HS-27A (cell line): Measurements from ENCODE around the gene HS3ST3B1.

Experiments used
- DNase-seq: peaks from one replicate; pipeline ENCODE4 v3.0.0-alpha.2; 2012; ENCODE audit warnings: low read depth, missing footprints

The HS3ST3B1 gene

DNA sequence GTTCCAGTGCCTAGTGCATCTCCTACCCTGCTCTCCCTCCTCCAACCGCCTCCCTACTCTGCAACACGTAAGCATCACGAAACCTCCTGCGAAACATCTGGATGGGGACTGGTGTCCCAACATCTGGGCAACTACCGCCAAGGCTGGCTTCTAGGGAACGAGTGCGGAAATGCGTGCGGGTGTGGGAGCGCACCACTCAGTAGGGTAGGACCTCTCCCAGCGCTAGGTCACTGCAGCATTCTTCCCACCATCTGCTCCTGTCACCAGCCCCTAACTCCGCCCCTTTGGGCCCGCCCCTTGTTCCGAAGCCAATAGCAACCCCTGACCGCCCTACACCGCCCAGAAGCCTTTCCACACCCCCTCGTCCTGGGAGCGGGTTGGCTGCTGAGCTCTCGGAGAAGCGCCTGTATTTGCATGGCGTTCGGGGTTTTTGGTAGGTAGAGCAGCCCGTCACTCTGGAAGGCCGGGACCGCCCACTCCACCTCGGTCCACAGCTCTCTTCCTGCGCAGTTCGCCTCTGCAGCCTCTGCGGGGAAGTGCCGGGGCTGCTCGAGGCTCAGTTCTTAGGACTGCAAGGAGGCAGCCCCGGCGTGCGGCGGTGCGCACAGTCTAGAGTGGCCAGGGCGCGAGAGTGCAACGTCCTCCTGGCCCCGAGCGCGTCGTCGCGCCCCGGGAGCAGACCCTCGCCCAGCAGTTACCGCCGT, at the start of gene HS3ST3B1:
TSS of gene HS3ST3B1 (plus strand) at position 507 of the 704 bp plus-strand sequence. CDS start 438 bp downstream, outside the sequence.
- DNase-seq = peak; percentile 89

DNA sequence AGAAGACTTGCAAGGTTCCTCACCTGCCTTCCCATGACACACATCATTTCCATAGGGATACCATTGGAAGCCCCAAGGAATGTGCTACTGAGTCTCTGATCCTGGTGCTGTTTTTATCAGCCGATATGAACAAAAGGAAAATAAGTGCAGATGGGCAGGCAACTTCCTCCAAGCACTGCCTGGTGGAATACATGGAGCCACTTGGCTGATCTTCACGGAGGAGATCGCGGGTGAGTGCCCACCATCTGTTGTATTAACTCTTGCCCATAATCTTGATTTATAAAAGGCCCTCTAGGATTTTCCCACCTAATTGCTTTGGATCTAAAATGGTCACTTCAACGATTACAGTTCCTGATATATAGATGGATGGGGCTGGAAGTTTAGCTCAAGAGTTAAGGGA, 39.5 kb upstream of the HS3ST3B1 start:
- DNase-seq = no peak

GRCh38 chr17:14268264-14268663, 32.6 kb upstream of the HS3ST3B1 start:
- DNase-seq = no peak

- DNase-seq = no peak
These were observed 31.4 kb upstream of the HS3ST3B1 start for GRCh38 chr17:14269473-14269872.

- no peak for DNase-seq
These were observed 30.4 kb upstream of the HS3ST3B1 start for GRCh38 chr17:14270508-14270907.

DNA sequence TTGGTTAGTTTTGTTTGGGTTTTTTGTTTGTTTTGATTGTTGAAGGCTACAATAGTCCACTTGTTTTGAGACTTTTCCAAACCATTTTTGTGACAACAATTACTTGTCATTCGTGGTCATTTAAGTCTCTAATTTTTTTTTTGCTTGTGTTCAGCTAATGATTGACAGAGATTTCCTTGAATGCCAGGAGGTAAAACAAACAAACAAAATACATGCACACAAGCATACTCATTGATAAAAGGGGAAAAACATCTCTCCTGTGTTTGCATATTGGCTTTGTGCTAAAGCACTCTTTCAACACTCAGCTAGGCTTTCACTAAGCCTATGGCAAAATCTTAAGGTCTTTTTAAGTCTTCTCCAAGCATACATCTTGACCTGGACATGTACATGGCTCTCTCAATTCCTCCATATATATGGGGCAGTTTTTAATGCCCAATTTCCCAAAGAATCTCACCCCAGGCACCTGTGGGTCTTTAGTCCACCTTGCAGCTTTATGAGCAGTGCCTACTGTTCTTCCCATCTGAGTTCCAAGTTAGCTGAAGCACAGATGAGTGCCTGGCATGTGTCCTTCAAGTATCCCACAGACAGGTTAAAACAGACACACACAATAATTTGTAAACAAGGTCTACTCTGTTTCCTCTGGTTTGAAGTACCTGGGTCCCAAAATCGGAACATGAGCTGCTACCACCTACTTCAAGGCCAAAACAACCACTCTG, 24.2 kb upstream of the HS3ST3B1 start:
- no peak for DNase-seq

DNA sequence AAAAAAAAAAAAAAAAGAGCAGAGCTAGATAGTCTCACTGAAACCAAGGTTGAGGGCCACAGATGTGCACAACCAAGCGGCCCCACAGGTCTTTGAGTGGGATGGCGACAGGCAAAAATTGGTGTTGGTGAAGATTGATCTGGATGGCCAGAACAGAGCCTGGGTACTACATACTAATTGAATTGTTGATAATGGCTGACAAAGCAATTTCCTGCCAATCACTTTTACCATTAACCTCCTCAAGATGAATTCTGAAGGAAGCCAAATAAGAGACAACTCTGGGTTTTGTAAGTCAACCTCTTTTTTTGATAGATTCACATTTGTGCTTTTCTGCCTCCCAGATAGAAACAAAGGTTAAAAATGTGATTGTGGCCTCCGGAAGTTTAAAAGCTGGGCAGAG, 19.4 kb upstream of the HS3ST3B1 start:
- no peak for DNase-seq

GRCh38 chr17:14282726-14283125, 18.2 kb upstream of the HS3ST3B1 start:
- no peak for DNase-seq

GRCh38 chr17:14289162-14289561, 11.7 kb upstream of the HS3ST3B1 start:
- no peak for DNase-seq

DNA sequence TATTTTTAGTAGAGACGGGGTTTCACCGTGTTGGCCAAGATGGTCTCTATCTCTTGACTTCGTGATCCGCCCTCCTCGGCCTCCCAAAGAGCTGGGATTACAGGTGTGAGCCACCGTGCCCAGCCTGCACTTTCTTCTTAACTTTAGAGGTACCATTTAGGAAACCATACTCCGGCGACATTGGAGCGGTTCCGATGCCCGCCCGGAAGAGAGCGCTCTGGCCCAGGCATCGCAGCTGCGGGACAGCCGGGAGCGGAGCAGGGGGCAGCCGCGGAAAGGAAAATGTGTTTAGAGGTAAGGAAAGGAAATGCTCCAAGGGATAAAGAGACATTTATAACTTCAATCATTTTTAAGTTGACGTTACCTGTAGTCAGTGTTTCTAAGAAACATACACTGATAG, 6.0 kb upstream of the HS3ST3B1 start:
- DNase-seq = no peak

DNA sequence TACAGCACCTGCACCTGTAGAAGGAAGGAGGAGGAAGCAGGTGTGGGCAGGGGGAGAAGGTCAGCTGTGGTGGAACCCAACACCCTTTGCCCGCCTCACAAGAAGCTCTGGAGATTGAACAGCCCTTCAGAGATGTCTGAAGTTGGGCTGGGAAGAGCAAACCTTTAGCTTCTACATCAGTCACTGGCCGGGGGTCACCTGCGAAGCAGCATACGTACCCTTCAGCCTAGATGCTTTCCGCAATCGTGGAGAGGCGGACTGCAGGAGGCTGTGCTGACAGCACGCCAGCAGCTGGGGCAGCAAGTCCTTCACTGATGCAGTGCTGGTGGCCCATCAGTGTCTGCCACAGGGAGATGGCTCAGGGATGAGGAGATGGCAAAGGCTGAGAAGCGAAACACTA, 5.2 kb upstream of the HS3ST3B1 start:
- no peak for DNase-seq

DNA sequence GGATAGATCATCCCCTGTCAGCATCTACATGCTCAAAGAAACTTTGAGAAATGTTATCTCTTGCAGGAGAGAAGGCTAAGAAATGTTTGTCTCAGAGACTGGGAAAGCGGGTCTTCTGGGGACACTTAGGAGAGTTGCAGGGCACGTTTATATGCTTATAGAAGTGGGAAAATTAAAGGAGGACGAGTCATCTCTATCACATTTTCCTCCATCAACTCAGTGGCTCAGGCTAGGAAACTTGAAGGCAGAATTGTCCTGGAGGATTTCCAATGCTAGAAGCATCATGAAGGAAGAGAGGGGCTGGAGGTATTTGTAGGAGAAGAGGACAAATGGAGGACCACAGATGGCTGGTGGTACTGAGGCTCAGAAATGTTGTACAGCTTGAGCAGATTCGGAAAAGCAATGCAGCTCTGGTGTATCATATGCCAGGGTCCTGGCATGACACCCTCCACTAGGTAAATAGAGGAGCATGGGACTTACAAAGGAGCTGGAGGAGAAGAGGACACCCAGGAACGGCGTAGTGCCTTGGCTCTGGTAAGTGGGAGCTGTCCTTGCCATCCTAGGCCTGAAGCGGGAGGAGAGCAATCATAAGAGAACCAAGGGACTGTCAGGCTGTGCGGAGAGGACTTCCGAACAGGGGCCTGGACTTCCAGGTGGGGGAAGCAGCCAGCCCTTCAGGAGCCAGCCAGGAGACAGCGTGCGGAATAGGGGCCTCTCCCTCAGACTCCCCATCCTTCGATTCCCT, 4.5 kb upstream of the HS3ST3B1 start:
- no peak for DNase-seq

GRCh38 chr17:14297161-14297851, 3.6 kb upstream of the HS3ST3B1 start:
- no peak for DNase-seq

- no peak for DNase-seq
These were observed 2.5 kb upstream of the HS3ST3B1 start for GRCh38 chr17:14298221-14298946.

DNA sequence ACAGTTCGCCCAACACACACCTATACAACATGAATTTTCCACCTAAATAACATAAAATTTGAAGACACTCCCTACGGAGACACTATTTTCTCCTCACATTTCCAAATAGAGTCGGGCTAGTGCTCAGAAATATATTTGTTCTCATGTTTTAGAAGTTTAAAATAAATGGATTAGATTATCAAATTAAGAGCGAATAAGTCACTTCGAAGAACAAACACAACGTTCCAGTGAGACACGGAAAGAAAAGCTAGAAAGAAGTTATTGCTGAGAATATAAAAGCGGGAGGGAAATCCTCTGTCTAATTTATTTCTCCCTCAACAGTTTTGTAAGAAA, 2.0 kb upstream of the HS3ST3B1 start:
- DNase-seq = no peak

GRCh38 chr17:14299280-14300141, 1.4 kb upstream of the HS3ST3B1 start:
- no peak for DNase-seq

DNA sequence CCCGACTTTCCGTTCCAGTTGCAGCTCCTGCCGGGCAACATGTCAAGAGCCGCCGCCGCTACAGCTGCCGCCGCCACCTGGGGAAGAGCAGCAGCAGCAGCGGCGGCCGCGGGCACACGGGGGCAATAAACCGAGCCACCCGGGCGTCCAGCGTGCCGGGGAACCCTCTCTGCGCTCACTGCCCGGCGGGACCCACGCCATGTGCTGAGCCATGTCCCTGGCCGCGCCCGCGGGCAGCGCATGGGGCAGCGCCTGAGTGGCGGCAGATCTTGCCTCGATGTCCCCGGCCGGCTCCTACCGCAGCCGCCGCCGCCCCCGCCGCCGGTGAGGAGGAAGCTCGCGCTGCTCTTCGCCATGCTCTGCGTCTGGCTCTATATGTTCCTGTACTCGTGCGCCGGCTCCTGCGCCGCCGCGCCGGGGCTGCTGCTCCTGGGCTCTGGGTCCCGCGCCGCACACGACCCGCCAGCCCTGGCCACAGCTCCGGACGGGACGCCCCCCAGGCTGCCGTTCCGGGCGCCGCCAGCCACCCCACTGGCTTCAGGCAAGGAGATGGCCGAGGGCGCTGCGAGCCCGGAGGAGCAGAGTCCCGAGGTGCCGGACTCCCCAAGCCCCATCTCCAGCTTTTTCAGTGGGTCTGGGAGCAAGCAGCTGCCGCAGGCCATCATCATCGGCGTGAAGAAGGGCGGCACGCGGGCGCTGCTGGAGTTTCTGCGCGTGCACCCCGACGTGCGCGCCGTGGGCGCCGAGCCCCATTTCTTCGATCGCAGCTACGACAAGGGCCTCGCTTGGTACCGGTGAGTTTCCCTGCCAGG, 604 bp downstream of the HS3ST3B1 start:
- no peak for DNase-seq

GRCh38 chr17:14302091-14302430, 1.2 kb downstream of the HS3ST3B1 start:
- DNase-seq = no peak

GRCh38 chr17:14302431-14303099, 1.7 kb downstream of the HS3ST3B1 start:
- peak; percentile 39 for DNase-seq
